GM18519 (cell line): ENCODE data around the gene CST7.
"Not testable (repeated sequence)": the region's sequence is repeated elsewhere in the genome, so short reads cannot be mapped to it uniquely, and the experiment has no call there.

Experiments
- ATAC-seq: cut with Tn5 transposase; IDR thresholded peaks from one replicate; pipeline ENCODE4 v1.9.1; 2021; ENCODE audit warnings: mild to moderate bottlenecking, moderate library complexity; ENCODE audit not compliant: unreplicated experiment, low FRiP score

The CST7 gene

DNA sequence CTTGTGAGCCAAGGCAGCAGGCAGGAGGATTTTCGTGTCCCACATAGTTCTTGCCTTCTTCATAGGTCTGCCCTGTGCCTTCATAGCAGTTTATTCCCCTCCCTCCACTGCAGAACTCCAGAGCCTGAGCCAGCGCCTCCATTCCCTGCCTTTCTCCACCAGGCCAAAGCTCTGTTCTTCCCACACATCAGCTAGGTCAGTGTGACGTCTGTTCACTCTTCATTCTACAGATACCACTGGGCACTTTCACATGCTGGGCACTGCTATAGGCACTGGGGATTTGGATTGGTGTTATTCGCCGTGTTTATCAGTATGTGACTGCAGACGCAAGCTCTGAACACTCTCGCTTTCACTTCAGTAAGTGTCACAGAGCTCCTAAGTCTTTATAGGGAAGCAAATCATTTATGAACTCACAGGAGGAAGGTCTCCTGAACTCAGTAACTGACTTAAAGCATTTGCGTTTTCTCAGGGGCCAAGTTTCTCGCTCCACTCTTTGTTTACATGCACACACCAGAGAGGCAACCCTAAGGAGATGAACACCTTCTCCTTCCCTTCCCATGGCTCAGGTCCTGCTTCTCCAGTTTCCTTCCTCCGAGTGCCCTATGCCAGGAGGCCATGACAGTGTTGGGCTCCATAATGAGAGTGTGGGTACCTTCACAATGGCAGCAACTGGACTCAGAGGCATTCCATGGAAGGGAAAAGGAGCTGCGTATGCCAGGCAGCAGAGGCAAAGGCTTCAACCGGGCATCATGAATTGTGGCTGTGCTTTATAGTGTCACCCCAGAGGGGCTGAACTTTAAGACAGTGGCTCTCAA lies 49.8 kb downstream of the CST7 start:
- no peak for ATAC-seq

GRCh38 chr20:24999568-24999967 lies 50.5 kb downstream of the CST7 start:
- ATAC-seq = no peak

DNA sequence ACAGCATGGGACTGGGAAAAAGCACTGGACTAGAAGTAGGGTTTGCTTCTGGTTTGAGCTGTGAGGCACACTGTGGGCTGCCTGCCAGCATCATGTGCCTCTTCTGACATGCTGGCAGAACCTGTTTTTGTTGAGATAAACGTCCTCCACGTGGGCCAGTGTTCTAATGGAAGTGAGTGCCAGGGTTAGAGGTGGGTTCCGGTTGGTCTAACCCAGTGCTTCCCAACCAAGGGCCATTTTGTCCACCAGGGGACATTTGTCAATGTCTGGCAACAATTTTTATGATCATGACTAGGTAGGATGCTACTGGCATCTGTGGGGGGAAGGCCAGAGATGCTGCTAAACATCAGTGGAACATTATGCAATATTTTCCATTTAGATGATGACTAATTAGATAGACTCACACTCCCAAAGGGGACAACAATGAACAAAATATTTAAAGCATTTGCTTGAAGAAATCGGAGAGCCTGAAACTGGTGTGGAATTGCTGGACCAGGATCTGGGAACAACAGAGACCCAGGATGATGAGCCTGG lies 51.3 kb downstream of the CST7 start:
- ATAC-seq = no peak

- not testable (repeated sequence) for ATAC-seq
Observed at GRCh38 chr20:25001323-25001722, 52.3 kb downstream of the CST7 start.

DNA sequence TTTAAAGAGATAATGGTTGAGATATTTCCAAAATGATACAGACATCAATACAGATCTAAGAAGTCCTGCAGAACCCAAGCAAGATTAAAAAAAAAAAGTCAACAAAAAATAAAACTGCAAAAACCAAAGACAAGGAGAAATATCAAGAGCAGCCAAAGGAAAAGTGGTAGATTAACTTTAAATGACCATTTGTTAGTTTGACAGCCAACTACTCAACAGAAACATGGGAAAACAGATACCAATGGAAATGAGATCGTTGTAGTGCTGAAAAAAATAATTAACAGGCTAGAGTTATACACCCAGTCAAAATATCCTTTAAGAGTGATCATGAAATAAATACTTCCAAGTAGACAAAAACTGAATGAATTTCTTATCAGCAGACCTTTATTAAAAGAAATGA lies 53.9 kb downstream of the CST7 start:
- ATAC-seq = no peak

DNA sequence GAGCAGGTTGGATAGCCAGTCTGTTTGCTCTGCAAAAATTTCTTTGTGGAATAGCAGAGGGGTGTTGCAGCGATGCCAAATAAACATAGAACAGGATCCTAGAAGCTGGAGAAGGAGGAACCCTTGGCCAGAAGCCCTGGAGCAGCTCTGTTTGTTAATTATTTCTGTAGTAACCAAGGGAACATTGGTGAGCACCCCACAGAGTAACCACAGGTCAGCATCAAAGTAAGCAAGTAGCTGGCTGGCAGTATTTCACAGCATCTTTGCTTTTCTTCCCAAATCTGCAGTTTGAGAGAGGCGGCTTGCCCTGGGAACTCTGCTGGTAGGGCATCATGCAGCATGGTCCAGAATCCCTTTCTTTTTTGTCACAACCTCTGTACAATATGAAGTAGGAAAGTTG lies 56.2 kb downstream of the CST7 start:
- no peak for ATAC-seq

DNA sequence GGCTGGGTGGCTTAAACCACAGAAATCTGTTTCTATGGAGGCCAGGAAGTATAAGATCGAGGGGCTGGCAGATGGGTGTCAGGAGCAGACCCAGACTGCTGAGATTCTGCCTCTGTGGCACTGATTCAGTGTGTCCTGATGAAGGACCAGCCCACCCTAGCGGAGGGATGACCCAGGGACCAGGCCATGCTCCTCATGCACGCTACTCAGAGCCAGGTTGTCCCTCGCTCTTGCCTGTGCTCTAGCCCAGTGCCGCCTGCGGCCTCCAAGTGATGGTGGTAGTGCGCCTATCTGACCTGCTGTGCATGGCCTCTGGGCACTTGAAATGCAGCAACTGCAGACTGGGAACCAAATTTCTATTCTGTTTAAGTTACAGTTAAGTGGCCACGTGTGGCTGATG lies 56.6 kb downstream of the CST7 start:
- no peak for ATAC-seq

DNA sequence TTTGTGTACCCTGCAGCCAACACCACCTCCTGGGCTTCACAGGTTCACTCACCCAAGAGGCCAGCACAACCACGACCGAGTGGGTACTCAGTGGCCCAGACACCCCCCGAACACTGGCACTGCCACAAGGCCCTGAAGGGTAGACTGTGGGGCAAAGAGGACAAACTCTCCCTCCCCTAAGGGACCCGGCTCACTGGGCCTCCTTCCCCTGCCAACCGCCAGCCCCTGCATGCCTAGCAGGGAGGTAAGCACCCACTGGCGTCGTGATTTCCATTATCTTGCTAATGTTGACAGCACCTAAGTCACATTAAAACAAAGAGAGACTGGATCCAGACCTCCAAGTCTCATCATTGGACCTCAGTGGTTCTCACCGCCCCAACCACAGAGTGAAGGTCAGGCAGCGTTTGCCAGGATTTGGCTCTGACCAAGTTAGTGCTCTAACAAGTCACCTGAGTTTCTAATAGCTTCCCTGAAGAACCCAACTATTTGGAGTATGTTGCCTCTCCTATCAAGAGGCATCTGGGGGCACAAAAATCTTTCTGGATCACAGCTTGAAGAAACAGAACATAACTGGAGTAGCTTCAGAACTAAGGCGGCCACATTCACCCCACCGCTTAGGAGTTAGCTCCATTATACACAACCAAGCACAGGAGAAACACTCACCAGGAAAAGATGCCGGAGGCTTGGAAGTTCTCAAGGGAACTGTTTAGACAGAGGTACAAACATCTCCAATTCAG lies 57.5 kb downstream of the CST7 start:
- ATAC-seq = no peak

DNA sequence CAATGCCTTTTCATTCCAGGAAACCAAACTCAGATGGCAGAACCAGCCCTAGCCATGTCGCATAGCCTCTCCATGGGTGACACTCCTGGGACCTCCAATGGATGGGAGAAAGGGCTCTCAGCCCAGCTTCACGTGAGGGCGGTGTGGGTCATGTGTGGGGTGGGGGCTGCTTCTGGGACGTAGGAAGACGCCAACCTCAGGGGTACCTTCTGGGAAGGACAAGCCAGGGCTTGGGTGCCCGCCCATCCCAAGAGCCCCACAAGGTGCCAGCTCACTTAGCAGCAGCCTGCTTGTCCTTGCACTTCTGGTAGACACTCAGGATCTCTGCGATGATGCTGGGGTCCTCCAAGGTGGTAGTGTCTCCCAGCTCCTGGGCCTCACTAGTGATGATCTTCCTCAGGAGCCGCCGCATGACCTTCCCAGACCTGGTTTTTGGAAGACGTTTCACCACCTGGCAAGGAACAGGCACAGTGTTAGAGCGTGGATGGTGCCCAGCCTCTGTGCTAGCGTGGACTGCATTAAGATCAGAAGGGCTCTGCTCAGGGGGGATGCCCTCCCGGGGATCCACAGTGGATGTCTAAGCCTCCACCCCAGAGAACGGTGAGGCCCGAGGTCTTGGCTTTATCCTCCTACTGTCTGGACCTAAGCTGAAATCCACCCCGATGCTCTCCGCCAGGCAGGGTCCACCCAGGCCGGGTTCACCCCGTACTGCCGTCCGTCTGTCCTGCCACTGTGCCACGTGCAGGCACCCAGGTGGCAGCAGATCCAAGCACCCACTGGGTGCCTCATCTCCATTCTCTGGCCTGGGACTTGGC lies 58.6 kb downstream of the CST7 start:
- no peak for ATAC-seq

DNA sequence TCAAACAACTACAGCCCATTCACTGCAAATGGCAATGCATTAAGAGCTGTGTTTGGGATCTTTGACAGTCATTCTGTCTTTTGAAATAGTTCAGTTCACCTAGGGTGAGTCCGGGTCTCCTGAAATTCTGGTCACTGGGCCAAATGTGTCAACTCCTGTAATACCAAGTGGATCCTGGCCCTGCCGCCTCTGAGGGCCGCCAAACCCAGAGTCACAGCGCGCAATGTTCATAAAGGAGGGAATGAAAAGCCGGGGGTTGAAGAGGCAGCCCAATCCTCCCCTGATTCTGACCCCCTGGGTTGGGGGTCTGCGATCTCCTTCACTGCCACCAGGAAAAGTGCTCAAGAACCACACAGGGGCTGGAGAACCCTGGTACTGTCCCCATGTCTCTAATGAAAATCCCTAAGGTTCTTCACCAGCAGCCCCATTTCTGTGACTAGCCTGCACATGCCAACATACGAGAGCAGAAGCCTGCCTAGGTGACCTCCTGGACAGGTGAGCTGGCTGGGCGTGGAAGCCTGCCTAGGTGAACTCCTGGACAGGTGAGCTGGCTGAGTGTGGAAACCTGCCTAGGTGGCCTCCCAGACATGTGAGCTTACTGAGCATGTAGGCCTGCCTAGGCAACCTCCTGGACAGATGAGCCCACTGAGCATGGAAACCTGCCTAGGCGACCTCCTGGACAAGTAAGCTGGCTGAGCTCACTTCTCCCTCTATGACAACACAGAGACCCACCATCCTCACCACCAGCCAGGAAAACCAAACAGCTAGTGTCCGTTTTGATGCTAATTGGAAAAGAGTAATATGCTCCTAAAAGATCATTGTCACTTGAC lies 59.5 kb downstream of the CST7 start:
- ATAC-seq = no peak
